Activated T-helper 1 cell treated with anti-CD3 and anti-CD28 coated beads, Interleukin-12 subunit alpha, Interleukin-12 subunit beta, Interleukin-2, Interleukin-4 antibody, amounts not matched to agents 30 ng/mL and 10 ng/mL and 1 ng/mL, durations not matched to agents 14 hours and 24 hours and 36 hours (primary cell): ENCODE results near the gene PRH1. TPM values are rescaled to one million over a fixed set of nuclear protein-coding genes. Genes with fewer than 3 reads are reported as not detected.

Source experiments
- DNase-seq: peaks from one replicate; pipeline ENCODE4 v3.0.0; 2021; ENCODE audit warnings: low spot score
- H3K27ac Mint-ChIP-seq: one replicate; pipeline ENCODE4 v1.8.0; 2021; ENCODE audit warnings: mild to moderate bottlenecking, mixed read lengths
- H3K27me3 Mint-ChIP-seq: one replicate; pipeline ENCODE4 v1.8.0; 2022; ENCODE audit warnings: mild to moderate bottlenecking, moderate library complexity, mixed read lengths; ENCODE audit not compliant: insufficient read depth
- H3K36me3 Mint-ChIP-seq: one replicate; pipeline ENCODE4 v1.8.0; 2021; ENCODE audit warnings: low read depth, mixed read lengths
- H3K4me1 Mint-ChIP-seq: one replicate; pipeline ENCODE4 v1.8.0; 2021; ENCODE audit warnings: low read depth, mixed read lengths
- H3K4me3 Mint-ChIP-seq: one replicate; pipeline ENCODE4 v1.8.0; 2021; ENCODE audit warnings: mild to moderate bottlenecking, moderate library complexity, mixed read lengths
- H3K9me3 Mint-ChIP-seq: one replicate; pipeline ENCODE4 v1.8.0; 2021; ENCODE audit warnings: mixed read lengths
- intact Hi-C: fragments of 100-400 bp; cut with micrococcal nuclease; formaldehyde crosslinking; loops from one replicate; pipeline ENCODE4 v1.15.1; 2024
- total RNA-seq: library from RNA; stranded (reverse); gene quantifications from 2 replicates; pipeline ENCODE4 v1.2.3, GENCODE V29; 2022

PRH1 gene
- total RNA-seq: 18.4 and 19.6 TPM in 2 replicates

DNA sequence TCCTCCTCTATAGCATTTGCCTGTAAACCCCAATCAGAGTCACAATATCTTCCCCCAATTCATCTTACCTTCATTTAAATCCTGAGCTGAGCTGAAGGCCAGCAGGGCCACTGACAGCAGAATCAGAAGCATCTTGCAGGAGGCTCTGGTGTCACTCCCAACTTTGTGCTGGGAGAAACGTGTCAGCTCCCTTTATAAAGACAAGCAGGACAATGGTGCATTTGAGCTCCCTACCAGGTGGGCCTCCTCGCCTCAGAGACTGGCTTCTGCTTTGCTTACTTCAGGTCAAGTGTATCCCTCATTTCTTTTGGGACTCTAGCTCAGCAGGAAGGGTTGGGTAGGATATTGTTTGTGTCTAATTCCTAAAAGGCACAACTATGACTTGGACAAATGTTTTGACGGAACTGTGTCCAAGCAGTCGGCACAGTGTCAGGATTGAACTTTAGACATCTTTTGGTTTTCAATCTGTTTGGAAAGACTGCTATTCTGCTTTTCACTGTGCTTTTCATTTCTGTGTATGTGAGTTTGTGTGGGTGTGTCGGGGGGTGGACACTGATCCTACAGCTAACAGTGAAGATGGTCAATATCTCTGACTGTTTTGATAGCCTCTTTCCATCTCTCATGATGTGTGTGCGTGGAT lies at the start of gene PRH1:
Gene PRH1 (minus strand): TSS at position 170 of the 640 bp plus-strand sequence. CDS start 38 bp downstream, at position 132.
- DNase-seq: no peak
- intact Hi-C loops: no loop called here
- H3K27me3 Mint-ChIP-seq: no peaks in the 10 kb centered on the region
- H3K27ac Mint-ChIP-seq: no peak within 1 kb of the TSS
- H3K9me3 Mint-ChIP-seq: no peaks in the 10 kb centered on the region
- H3K4me3 Mint-ChIP-seq: no peak within 1 kb of the TSS
- no peaks in the 10 kb centered on the region for H3K4me1 Mint-ChIP-seq
- H3K36me3 Mint-ChIP-seq: peaks cover 1% of the 10 kb centered on the region

DNA sequence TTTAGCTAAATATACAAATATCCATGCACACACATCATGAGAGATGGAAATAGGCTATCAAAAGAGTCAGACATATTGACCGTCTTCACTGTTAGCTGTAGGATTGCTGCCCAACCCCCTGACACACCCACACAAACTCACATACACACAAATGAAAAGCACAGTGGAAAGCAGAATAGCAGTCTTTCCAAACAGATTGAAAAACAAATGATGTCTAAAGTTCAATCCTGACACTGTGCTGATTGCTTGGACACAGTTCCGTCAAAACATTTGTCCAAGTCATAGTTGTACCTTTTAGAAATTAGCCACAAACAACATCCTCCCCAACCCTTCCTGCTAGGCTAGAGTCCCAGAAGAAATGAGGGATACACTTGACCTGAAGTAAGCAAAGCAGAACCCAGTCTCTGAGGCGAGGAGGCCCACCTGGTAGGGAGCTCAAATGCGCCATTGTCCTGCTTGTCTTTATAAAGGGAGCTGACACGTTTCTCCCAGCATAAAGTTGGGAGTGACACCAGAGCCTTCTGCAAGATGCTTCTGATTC lies 44.8 kb upstream of the PRH1 start, which contains the start of gene PRH2:
Gene PRH2 (plus strand): TSS at position 491 of the 541 bp plus-strand sequence. CDS start 38 bp downstream, at position 529.
- H3K4me3 Mint-ChIP-seq: no peak within 1 kb of the TSS
- no peaks in the 10 kb centered on the region for H3K4me1 Mint-ChIP-seq
- intact Hi-C loops: no loop called here
- H3K27me3 Mint-ChIP-seq: no peaks in the 10 kb centered on the region
- H3K36me3 Mint-ChIP-seq: no peaks in the 10 kb centered on the region
- H3K9me3 Mint-ChIP-seq: no peaks in the 10 kb centered on the region
- DNase-seq: no peak
- no peak within 1 kb of the TSS for H3K27ac Mint-ChIP-seq

DNA sequence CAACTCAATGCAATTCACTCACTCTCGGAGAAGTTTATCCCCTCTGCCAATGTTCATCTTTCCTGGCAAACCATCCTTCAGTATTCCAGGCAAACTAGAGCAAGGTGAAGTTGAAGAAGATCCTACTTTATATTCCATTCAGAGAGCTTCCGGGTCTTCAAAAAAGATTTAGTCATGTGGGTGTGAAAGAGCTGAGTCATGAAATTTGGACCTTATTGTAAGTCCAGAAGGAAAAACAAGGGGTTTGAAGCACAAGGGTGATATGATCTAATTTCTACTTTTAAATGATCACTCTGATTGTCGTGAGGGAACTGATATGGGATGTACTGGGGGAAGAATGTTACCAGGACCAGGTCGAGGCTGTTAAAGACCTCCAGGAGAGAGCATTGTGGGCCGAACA lies 42.2 kb upstream of the PRH1 start:
- no peaks in the 10 kb centered on the region for H3K4me1 Mint-ChIP-seq
- no peaks in the 10 kb centered on the region for H3K36me3 Mint-ChIP-seq
- no peak for DNase-seq
- H3K27me3 Mint-ChIP-seq: no peaks in the 10 kb centered on the region
- H3K4me3 Mint-ChIP-seq: no peak overlapping the region
- H3K9me3 Mint-ChIP-seq: no peaks in the 10 kb centered on the region
- H3K27ac Mint-ChIP-seq: no peak overlapping the region
- intact Hi-C loops: no loop called here

DNA sequence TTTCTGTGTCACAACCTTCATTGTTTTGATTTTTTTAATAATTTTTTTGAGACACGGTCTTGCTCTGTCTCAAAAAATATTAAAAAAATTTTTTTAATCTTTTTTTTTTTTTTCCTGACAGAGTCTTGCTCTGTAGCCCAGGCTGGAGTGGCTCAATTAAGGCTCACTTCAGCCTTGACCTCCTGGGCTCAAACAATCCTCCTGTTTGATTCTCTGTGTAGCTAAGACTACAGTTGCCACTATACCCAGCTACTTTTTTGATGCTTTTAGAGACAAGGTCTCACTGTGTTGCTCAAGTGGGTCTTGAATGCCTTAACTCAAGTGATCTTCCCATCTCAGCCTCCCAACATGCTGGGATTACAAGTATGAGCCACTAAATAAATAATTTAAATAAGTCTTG lies 35.8 kb upstream of the PRH1 start:
- DNase-seq: no peak
- H3K27ac Mint-ChIP-seq: no peak overlapping the region
- no peak overlapping the region for H3K4me3 Mint-ChIP-seq
- no peaks in the 10 kb centered on the region for H3K9me3 Mint-ChIP-seq
- H3K4me1 Mint-ChIP-seq: no peaks in the 10 kb centered on the region
- intact Hi-C loops: no loop called here
- H3K27me3 Mint-ChIP-seq: no peaks in the 10 kb centered on the region
- no peaks in the 10 kb centered on the region for H3K36me3 Mint-ChIP-seq

DNA sequence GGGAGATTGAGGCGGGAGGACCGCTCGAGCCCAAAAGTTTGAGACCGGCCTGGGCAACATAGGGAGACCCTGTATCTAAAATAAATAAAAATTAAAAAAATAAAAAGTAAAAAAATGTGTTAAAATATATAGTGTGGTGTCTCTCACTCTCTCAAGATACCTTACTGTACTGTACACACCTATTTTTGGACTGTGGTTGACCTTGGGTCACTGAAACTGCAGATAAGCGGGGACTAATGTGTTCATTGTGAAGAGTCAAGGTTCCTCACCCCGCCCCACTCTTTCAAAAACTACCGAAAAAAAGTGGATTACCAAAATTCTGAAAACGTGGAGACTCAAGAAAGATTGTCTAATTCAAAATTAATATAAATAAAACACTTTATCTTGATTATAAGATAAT lies 26.3 kb upstream of the PRH1 start:
- Mint-ChIP-seq H3K9me3 (no peaks in the 10 kb centered on the region), H3K27me3 (no peaks in the 10 kb centered on the region), H3K27ac (no peak overlapping the region), H3K4me3 (no peak overlapping the region), H3K36me3 (no peaks in the 10 kb centered on the region), H3K4me1 (no peaks in the 10 kb centered on the region)
- DNase-seq: no peak
- intact Hi-C loops: no loop called here

DNA sequence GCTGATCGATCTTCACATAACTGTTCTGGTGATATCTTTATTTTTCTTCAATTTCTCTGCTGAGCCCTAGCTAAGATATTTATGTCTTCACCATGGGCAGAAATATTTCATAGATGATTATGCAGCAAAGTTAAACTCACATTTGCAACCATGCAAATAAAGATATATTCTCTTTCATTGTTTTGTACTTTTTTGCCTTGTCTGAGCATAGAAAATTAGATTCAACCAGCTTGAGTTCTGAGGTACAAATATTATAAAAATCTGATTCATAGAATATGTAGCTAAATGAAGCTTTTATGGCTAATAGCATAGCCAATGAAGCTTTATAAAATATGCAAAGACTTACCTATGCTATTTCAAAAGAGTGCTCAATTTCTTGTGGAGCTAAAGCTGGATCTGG lies 25.4 kb upstream of the PRH1 start, which contains the start of gene TAS2R13:
Gene TAS2R13 (minus strand): TSS at position 101 of the 400 bp plus-strand sequence. CDS start 264 bp downstream, outside the sequence.
- H3K9me3 Mint-ChIP-seq: peaks cover 8% of the 10 kb centered on the region
- intact Hi-C loops: no loop called here
- no peak within 1 kb of the TSS for H3K27ac Mint-ChIP-seq
- no peaks in the 10 kb centered on the region for H3K4me1 Mint-ChIP-seq
- no peaks in the 10 kb centered on the region for H3K27me3 Mint-ChIP-seq
- no peak for DNase-seq
- no peaks in the 10 kb centered on the region for H3K36me3 Mint-ChIP-seq
- no peak within 1 kb of the TSS for H3K4me3 Mint-ChIP-seq

DNA sequence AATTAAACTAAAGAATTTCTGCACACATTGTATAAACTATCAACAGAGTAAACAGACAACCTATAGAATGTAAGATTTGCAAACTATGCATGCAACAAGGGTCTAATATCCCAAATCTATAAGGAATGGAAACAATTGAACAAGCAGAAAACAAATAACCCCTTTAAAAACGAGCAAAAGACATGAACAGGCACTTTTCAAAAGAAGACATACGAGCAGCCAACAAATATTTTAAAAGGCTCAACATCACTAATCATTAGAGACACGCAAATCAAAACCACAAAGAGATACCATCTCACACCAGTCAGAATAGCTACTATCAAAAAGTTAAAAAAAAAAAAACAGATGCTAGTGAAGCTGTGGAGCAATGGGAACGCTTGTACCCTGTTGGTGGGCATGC lies 20.6 kb upstream of the PRH1 start:
- H3K27me3 Mint-ChIP-seq: peaks cover 2% of the 10 kb centered on the region
- peaks cover 2% of the 10 kb centered on the region for H3K36me3 Mint-ChIP-seq
- H3K9me3 Mint-ChIP-seq: peaks cover 32% of the 10 kb centered on the region
- H3K27ac Mint-ChIP-seq: no peak overlapping the region
- intact Hi-C loops: no loop called here
- no peak overlapping the region for H3K4me3 Mint-ChIP-seq
- DNase-seq: no peak
- H3K4me1 Mint-ChIP-seq: no peaks in the 10 kb centered on the region

DNA sequence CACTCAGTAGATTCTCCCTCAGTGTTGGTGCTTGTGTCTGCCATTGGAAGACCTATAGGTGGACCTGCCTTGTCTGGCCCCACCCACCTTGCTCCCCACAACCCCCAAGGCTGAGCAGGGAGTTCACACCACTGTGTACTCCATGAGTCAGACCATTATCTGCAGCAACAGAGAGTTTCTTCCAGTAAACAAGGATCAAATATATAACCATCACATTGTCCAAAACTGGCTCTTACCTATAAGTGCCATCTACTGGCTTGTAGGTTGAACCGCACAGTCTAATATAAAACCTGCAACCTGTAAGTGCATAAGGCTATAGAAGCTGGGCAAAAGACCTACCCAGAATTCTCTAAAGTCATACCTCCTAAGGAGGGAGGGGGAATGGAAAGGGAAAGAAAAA lies 17.4 kb upstream of the PRH1 start:
- intact Hi-C loops: no loop called here
- peaks cover 32% of the 10 kb centered on the region for H3K9me3 Mint-ChIP-seq
- H3K36me3 Mint-ChIP-seq: peaks cover 2% of the 10 kb centered on the region
- H3K27ac Mint-ChIP-seq: no peak overlapping the region
- no peaks in the 10 kb centered on the region for H3K4me1 Mint-ChIP-seq
- H3K27me3 Mint-ChIP-seq: peaks cover 2% of the 10 kb centered on the region
- H3K4me3 Mint-ChIP-seq: no peak overlapping the region
- no peak for DNase-seq

DNA sequence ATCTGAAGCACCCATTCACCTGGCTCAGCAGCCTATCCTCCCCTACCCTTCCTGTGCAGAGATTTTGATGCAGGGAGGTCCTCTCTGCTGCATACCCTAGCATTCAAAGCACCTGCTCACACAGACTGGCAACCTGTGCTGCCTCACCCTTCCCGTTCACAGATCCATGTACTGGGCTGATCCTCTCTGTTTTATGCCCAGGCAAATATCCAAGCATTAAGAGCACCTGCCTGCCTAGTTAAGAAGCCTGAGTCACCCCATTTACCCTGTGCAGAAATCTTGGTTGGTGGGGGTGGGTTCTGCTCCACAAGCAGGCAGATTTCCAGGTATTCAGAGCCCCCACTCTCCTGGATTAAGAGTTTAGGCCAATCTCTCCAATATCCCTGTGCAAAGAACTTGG lies 16.9 kb upstream of the PRH1 start:
- Mint-ChIP-seq H3K4me1 (no peaks in the 10 kb centered on the region), H3K4me3 (no peak overlapping the region), H3K27me3 (peaks cover 2% of the 10 kb centered on the region), H3K9me3 (peaks cover 32% of the 10 kb centered on the region), H3K27ac (no peak overlapping the region), H3K36me3 (peaks cover 2% of the 10 kb centered on the region)
- intact Hi-C loops: no loop called here
- DNase-seq: no peak

DNA sequence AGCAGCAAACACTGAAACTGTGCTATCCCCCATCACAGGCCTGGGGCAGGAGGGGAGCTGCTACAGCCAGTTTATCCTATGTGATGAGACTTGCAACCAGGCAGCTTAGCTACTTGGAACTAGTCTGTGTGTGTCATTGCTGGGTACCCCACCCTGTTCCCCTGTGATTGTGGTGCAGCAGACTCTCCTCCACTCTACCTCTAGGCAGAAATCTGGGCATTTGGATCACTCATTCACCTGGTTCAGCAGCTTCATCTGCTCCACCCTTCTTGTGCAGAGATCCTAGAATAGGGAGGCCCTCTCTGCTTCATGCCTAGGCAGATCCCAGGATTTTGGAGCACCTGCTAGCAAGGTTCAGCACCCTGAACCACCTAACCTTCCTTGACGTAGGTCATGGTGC lies 16.5 kb upstream of the PRH1 start:
- DNase-seq: no peak
- intact Hi-C loops: no loop called here
- Mint-ChIP-seq H3K4me1 (no peaks in the 10 kb centered on the region), H3K9me3 (peaks cover 32% of the 10 kb centered on the region), H3K36me3 (peaks cover 2% of the 10 kb centered on the region), H3K4me3 (no peak overlapping the region), H3K27ac (no peak overlapping the region), H3K27me3 (peaks cover 2% of the 10 kb centered on the region)

DNA sequence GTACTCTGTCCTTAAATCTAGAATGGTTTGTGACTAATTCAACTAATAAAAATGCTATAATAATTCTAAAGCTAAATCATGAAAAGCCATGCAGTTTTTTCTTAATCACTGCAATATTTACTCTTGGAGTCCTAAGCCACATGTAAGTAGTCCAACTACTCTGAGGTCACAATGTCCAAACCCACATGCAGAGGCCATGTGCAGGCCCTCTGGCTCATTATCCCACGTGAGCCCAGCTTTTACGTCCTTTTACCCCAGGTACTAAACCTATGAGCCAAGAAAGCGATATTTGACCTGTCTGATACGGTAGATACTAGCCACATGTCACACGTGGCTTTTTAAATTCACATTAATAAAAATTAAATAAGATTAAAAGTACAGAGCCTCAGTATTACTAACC lies 12.8 kb upstream of the PRH1 start:
- no peak for DNase-seq
- peaks cover 2% of the 10 kb centered on the region for H3K9me3 Mint-ChIP-seq
- H3K27me3 Mint-ChIP-seq: no peaks in the 10 kb centered on the region
- no peaks in the 10 kb centered on the region for H3K36me3 Mint-ChIP-seq
- intact Hi-C loops: no loop called here
- no peaks in the 10 kb centered on the region for H3K4me1 Mint-ChIP-seq
- no peak overlapping the region for H3K27ac Mint-ChIP-seq
- H3K4me3 Mint-ChIP-seq: no peak overlapping the region

DNA sequence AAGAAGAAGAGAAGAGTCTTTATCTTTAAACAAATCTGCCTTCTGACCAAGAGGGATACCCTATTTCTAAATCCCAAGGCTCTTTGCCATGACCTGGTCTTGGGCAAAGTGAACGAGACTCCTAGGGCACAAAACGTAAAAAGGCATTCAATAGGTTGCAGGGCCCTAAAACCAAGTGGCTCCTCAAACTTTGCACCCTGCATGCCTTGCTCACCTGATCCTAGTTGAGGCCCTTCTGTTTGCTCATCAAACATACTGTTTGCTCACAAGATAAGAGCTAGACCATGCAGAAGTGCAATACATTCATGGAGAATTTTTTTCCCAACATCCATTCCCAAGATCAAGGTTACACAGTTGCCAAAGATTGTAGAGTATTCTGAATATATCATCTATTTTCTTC lies 7.9 kb upstream of the PRH1 start:
- no peak for DNase-seq
- Mint-ChIP-seq H3K27ac (no peak overlapping the region), H3K9me3 (no peaks in the 10 kb centered on the region), H3K36me3 (no peaks in the 10 kb centered on the region), H3K4me3 (no peak overlapping the region), H3K27me3 (no peaks in the 10 kb centered on the region), H3K4me1 (no peaks in the 10 kb centered on the region)
- intact Hi-C loops: no loop called here

DNA sequence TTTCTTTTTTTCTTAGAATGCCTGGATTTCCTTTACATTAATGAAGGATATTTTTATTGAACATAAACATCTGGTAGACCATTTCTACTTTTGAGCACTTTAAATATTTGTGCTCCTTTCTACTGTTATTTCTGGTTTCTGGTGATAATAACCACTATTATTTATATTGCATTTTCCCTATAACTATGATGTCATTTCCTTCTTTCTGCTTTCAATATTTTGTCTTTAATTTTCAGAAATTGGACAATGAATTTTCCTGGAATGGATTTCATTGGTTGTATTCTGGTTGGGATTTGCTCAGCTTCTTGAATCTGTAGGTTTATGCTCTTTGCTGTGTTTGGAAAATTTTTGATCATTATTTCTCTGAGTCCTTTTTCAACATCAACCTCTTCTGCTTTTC lies 5.2 kb upstream of the PRH1 start:
- no peak overlapping the region for H3K4me3 Mint-ChIP-seq
- H3K9me3 Mint-ChIP-seq: no peaks in the 10 kb centered on the region
- no peaks in the 10 kb centered on the region for H3K27me3 Mint-ChIP-seq
- no peaks in the 10 kb centered on the region for H3K36me3 Mint-ChIP-seq
- no peak for DNase-seq
- H3K27ac Mint-ChIP-seq: no peak overlapping the region
- H3K4me1 Mint-ChIP-seq: no peaks in the 10 kb centered on the region
- intact Hi-C loops: no loop called here

DNA sequence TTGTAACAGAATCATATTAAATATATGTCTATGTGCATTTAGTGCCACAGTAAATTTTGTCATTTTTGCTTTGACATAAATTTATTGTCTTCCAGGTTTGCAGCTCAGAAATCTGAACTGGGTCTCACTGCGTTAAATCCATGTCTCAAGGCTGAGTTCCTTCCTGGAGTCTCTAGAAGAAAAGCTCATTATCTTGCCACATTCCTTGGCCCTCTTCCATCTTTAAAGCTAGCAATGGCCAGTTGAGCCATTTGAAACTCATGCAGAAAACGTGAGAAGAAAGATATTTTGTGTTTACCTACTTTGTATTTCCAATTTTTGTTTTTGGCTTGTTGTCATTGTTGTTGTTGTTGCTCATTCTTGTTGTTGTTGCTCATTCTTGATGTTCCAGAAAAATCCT lies 10.7 kb downstream of the PRH1 start:
- no peak overlapping the region for H3K27ac Mint-ChIP-seq
- H3K9me3 Mint-ChIP-seq: no peaks in the 10 kb centered on the region
- intact Hi-C loops: no loop called here
- no peaks in the 10 kb centered on the region for H3K4me1 Mint-ChIP-seq
- H3K36me3 Mint-ChIP-seq: no peaks in the 10 kb centered on the region
- no peaks in the 10 kb centered on the region for H3K27me3 Mint-ChIP-seq
- DNase-seq: no peak
- H3K4me3 Mint-ChIP-seq: no peak overlapping the region
